Testis (tissue), 3 donors: Measurements from ENCODE around the gene ATXN7. TPM values are rescaled to one million over a fixed set of nuclear protein-coding genes. Genes with fewer than 3 reads are reported as not detected.

Experiments used
- DNase-seq: peaks from one replicate; pipeline ENCODE4 v3.0.0-alpha.2; 2019
- H3K27ac ChIP-seq, 2 donors: fragments of 200-600 bp; sonication (generic); one replicate each; pipeline ENCODE4 v1.5.1; 2019
- H3K27me3 ChIP-seq: fragments of 200-600 bp; sonication (generic); one replicate; pipeline ENCODE4 v1.5.1; 2019
- H3K36me3 ChIP-seq: fragments of 200-600 bp; sonication (generic); one replicate; pipeline ENCODE4 v1.5.1; 2017; ENCODE audit warnings: low read depth; ENCODE audit errors: missing control alignments
- H3K4me1 ChIP-seq: fragments of 200-600 bp; sonication (generic); one replicate; pipeline ENCODE4 v1.5.1; 2019
- H3K4me3 ChIP-seq, 2 donors: fragments of 200-600 bp; sonication (generic); one replicate each; pipeline ENCODE4 v1.5.1; 2017 to 2019
- H3K9me3 ChIP-seq: fragments of 200-600 bp; sonication (generic); one replicate; pipeline ENCODE4 v1.5.1; 2017
- POLR2A ChIP-seq: fragments of 450-650 bp; IDR thresholded peaks from one replicate; pipeline ENCODE4 v1.6.1; 2017; ENCODE audit warnings: antibody characterized with exemption, mild to moderate bottlenecking, moderate library complexity
- WGBS, 2 donors: methylation state at CpG; one replicate each; pipeline ENCODE4 v1.1.5; 2018; 5-methylcytosine and 5-hydroxymethylcytosine counted together
- intact Hi-C: fragments of 100-400 bp; cut with DNase I; formaldehyde crosslinking; loops from one replicate; pipeline ENCODE4 v1.15.1; 2023; ENCODE audit warnings: low total_unique reads
- polyA plus RNA-seq: library from polyadenylated mRNA; stranded (reverse); fragments of 350-450 nt; fragmentation: Illumina TruSeq; extraction: RNeasy Lipid Tissue Mini Kit (QIAGEN cat#74804); gene quantifications from one replicate; pipeline ENCODE4 v1.2.3, GENCODE V29; 2014; ENCODE audit warnings: low read depth, low replicate concordance; ENCODE audit not compliant: insufficient read depth
- total RNA-seq, 2 donors: library from RNA; depleted of rRNA; stranded (reverse); fragments of >200 nt; gene quantifications; one replicate each; pipeline ENCODE4 v1.2.3, GENCODE V29; 2016
- TF ChIP-seq, protein P1 (sequence below), 3 experiments: fragments of 450-650 bp in 2 of 3; fragments of 200-600 bp in 1 of 3; sonication (generic) in 1 of 3; IDR thresholded peaks; one replicate each; pipeline ENCODE4 v1.5.1; 2016 to 2019; ENCODE audit warnings: antibody characterized with exemption in 3 of 3, mild to moderate bottlenecking in 2 of 3, moderate library complexity in 1 of 3

ATXN7 gene
- total and polyA plus RNA-seq, 3 donors from 2014 or later: 30.9 to 47.6 (median 46.0) TPM

DNA sequence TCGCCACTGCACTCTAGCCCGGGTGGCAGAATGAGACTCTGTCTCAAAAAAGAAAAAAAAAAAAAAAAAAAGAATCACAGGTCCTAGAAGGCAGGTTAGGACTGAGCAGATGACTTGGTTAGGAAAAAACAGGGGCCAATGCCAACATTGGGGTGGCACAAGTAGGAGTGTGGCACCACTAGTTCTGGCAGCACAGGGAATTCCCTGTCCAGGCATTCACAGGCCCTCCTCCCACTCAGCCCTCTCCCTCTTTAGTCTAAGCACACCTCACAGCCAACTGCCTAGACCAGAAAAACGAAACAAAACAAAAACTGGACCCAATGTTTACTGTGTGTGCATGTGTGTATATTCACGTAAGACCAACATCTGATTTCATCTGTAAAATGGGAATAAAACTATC, 10.6 kb upstream of the ATXN7 start:
- DNase-seq: no peak
- 82 to 87% methylated on average over 4 of the region's 4 CpGs for WGBS, 2 donors
- Histone ChIP-seq H3K9me3 (no peaks in the 10 kb centered on the region), H3K27me3 (no peaks in the 10 kb centered on the region), H3K4me3 (no peak overlapping the region), H3K27ac (no peak overlapping the region), H3K36me3 (no peaks in the 10 kb centered on the region), H3K4me1 (no peaks in the 10 kb centered on the region)
- intact Hi-C loops: no loop called here
- no peak for TF ChIP-seq POLR2A
- TF ChIP-seq, protein P1, sequence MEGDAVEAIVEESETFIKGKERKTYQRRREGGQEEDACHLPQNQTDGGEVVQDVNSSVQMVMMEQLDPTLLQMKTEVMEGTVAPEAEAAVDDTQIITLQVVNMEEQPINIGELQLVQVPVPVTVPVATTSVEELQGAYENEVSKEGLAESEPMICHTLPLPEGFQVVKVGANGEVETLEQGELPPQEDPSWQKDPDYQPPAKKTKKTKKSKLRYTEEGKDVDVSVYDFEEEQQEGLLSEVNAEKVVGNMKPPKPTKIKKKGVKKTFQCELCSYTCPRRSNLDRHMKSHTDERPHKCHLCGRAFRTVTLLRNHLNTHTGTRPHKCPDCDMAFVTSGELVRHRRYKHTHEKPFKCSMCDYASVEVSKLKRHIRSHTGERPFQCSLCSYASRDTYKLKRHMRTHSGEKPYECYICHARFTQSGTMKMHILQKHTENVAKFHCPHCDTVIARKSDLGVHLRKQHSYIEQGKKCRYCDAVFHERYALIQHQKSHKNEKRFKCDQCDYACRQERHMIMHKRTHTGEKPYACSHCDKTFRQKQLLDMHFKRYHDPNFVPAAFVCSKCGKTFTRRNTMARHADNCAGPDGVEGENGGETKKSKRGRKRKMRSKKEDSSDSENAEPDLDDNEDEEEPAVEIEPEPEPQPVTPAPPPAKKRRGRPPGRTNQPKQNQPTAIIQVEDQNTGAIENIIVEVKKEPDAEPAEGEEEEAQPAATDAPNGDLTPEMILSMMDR (IDR thresholded peaks at IDR 0.05): no peak

DNA sequence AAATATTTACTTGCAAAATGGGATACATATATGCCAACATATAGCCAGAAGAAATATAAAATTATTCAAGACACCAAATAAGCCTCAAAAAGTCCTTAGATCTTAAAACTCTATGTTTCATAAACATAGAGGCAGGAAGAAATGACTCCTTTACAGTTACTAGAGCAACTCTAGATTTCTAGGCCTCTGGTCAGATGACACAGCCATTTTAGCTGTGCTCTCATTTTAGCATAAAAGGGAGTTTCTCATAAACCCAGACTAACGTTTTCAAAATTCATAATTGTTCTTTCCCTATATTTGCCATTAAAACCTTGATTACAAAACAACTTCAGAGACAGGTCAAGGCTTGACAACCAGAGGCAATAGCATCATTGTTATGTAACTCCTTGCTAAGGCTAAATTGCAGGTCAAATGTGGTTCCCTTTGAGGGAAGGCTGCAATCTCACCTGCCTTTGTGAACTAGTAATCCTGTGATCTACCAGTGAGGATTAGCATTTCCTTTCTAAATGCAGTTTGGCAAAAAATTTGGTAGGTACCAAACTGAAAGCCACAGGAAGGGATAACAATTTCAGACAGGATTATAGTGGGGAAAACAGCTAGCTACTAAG, 8.2 kb upstream of the ATXN7 start:
- WGBS, 2 donors: 40 to 45% methylated on average over 1 of the region's 1 CpG
- no peaks in the 10 kb centered on the region for H3K9me3 ChIP-seq
- no peak overlapping the region for H3K27ac ChIP-seq
- H3K36me3 ChIP-seq: no peaks in the 10 kb centered on the region
- no peak overlapping the region for H3K4me3 ChIP-seq
- H3K27me3 ChIP-seq: no peaks in the 10 kb centered on the region
- TF ChIP-seq, protein P1 (IDR thresholded peaks at IDR 0.05): no peak
- TF ChIP-seq POLR2A: no peak
- DNase-seq: no peak
- no peaks in the 10 kb centered on the region for H3K4me1 ChIP-seq
- intact Hi-C loops: no loop called here

DNA sequence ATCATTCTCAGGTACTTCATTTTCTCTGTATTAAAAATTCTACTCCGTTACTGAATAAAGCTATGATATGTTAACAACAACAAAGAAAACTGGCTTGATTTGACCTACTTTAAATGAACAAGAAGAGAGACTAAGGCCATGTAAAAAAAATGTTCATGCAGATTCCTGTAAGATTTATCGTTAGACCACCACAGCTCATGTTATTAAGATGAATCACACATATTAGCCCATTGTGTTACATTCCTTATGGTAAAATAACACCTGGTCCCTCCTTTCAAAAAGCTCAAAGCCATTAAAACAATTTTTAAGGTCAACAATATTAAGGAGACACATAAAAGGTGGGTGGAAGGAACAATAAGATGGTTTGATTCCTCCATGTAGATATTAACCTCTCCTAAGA, 6.4 kb upstream of the ATXN7 start:
- Histone ChIP-seq H3K4me1 (peaks cover under 1% of the 10 kb centered on the region), H3K27ac (no peak overlapping the region), H3K4me3 (no peak overlapping the region), H3K27me3 (no peaks in the 10 kb centered on the region), H3K9me3 (no peaks in the 10 kb centered on the region), H3K36me3 (no peaks in the 10 kb centered on the region)
- TF ChIP-seq, protein P1 (IDR thresholded peaks at IDR 0.05): no peak
- no peak for TF ChIP-seq POLR2A
- 95% methylated on average over 2 of the region's 2 CpGs for WGBS, 2 donors
- intact Hi-C loops: no loop called here
- no peak for DNase-seq

DNA sequence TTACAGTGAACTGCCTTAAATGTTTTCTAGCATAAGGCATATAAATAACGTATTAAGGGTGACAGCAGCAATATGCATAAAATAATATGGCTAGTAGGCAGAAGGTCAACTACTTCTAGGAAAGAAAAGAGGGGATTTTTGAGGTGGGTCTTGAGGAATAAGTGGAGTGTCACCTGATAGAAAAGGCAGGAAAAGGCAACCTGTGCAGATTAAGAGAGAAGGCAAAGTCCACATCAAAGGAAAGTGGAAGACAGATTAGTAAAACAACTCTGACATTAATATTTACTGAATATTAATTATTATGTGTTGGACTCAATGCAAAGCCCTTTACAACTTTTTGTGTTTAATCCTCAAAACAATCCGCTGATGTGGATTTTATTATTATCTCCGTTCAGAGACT, 2.9 kb upstream of the ATXN7 start:
- no peak for DNase-seq
- Histone ChIP-seq H3K36me3 (no peaks in the 10 kb centered on the region), H3K4me3 (no peak overlapping the region), H3K4me1 (peaks cover 14% of the 10 kb centered on the region), H3K27me3 (no peaks in the 10 kb centered on the region), H3K9me3 (no peaks in the 10 kb centered on the region), H3K27ac (no peak overlapping the region)
- 83 to 89% methylated on average over 3 of the region's 3 CpGs for WGBS, 2 donors
- TF ChIP-seq, protein P1 (IDR thresholded peaks at IDR 0.05): no peak
- TF ChIP-seq POLR2A: no peak
- intact Hi-C loops: no loop called here

DNA sequence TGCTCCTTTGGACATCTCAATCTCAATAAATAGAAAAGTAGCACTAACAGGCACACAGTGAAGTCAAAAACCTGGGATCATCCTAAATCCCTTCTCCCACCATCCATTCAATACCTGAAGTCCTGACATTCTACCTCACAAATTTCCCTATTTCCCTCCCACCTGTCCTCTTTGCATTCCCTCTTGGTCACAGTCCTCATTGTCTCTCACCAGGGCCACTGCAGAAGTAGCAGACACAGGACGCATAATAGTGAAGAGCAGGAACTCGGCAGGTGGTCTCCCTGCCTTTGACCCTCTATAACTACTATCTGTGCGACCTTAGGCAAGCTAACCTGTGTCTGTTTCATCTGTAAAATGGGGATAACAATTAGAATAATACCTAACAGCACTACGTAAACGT, 2.4 kb upstream of the ATXN7 start:
- Histone ChIP-seq H3K4me3 (no peak overlapping the region), H3K27ac (no peak overlapping the region), H3K36me3 (no peaks in the 10 kb centered on the region), H3K9me3 (no peaks in the 10 kb centered on the region), H3K27me3 (no peaks in the 10 kb centered on the region), H3K4me1 (peaks cover 14% of the 10 kb centered on the region)
- no peak for DNase-seq
- intact Hi-C loops: no loop called here
- TF ChIP-seq, protein P1 (IDR thresholded peaks at IDR 0.05): no peak
- no peak for TF ChIP-seq POLR2A
- 81 to 82% methylated on average over 5 of the region's 5 CpGs for WGBS, 2 donors
